ENCODE results near the gene HHIPL1.

Gene HHIPL1

DNA sequence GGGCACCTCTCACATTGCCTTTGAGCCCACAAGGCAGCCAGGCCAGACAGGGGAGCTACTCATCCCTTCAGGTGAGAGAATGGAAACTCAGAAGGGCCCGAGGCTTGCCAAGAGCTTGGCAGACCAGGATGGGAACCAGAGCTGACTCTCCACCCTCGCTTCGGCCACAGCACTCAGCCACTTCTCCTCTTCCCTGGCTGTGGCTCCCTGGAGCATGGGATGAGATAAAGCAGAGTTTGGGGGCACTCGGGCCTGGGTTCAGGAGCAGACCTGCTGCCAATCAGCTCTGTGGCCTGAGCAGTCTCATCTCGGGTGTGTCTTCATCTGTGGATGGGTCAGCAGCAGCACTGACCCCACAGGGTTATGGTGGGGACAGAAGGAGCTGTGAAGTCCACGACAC, 20.9 kb upstream of the HHIPL1 start:
- no peaks in the 10 kb centered on the region for H3K9me3 ChIP-seq (ENCODE audit: control insufficient read depth in 2 of 2, low read length in 2 of 2)
- no peak overlapping the region for H3K27ac ChIP-seq (ENCODE audit: low read depth in 2 of 2, low read length in 2 of 2)

DNA sequence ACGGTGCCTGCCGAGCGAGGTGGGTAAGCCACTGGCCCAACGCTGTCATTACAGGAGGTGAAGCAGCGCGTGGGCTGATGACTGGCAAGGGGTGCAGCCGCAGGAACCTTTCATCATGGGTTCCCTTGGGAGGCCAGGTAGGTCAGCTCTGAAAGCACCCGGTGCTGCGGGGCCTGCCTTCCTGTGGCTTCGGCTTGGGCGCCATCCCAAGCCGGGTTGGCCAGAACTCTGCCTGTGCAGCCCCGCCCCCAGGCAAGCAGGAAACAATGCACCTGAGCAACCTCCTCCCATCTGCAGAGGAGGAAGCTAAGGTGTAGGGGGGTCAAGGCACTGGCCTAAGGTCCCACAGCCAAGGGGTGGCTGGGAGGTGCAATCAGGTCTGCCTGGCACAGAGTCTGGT, 20.0 kb upstream of the HHIPL1 start:
- no peaks in the 10 kb centered on the region for H3K9me3 ChIP-seq (ENCODE audit: control insufficient read depth in 2 of 2, low read length in 2 of 2)
- no peak overlapping the region for H3K9ac ChIP-seq (ENCODE audit: low read depth in 1 of 2, low read length in 2 of 2)
- H3K27ac ChIP-seq (ENCODE audit: low read depth in 2 of 2, low read length in 2 of 2) = no peak overlapping the region
- H3K4me1 ChIP-seq (ENCODE audit: control insufficient read depth in 2 of 2, insufficient read depth in 2 of 2, low read length in 2 of 2) = no peaks in the 10 kb centered on the region
- H3K36me3 ChIP-seq (ENCODE audit: control insufficient read depth in 2 of 2, insufficient read depth in 2 of 2, low read length in 2 of 2) = no peaks in the 10 kb centered on the region
- no peaks in the 10 kb centered on the region for H3K27me3 ChIP-seq (ENCODE audit: control insufficient read depth in 2 of 2, insufficient read depth in 2 of 2, low read length in 2 of 2)
- H3K4me3 ChIP-seq (ENCODE audit: low read length in 2 of 2) = no peak overlapping the region

More for the DNA sequence above, 20.9 kb upstream of the HHIPL1 start:
- H3K9ac ChIP-seq (ENCODE audit: low read depth in 1 of 2, low read length in 2 of 2) = no peak overlapping the region
- H3K4me3 ChIP-seq (ENCODE audit: low read length in 2 of 2) = no peak overlapping the region
- H3K27me3 ChIP-seq (ENCODE audit: control insufficient read depth in 2 of 2, insufficient read depth in 2 of 2, low read length in 2 of 2) = peaks cover 0 to 4% of the 10 kb centered on the region in 2 donors
- H3K4me1 ChIP-seq (ENCODE audit: control insufficient read depth in 2 of 2, insufficient read depth in 2 of 2, low read length in 2 of 2) = no peaks in the 10 kb centered on the region
- H3K36me3 ChIP-seq (ENCODE audit: control insufficient read depth in 2 of 2, insufficient read depth in 2 of 2, low read length in 2 of 2) = no peaks in the 10 kb centered on the region

DNA sequence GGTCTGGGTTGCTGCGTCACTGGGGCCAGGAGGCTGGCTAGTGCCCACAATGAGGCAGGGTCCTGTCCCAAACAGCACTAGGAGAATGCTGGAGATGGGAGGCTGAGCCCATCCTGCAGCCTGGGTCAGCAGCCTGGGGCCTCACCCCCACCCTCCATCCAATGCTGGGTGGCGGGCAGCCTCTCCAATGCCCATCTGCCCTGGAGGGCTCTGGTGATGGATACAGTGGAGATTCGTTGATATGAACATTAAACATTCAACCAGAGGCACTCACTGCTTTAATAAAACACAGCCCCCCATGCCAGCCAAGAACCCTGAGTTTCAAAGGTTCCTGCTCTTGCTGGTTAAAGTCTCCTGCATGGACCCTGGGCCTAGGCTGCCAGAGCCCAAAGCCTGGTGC, 19.5 kb upstream of the HHIPL1 start:
- no peaks in the 10 kb centered on the region for H3K36me3 ChIP-seq (ENCODE audit: control insufficient read depth in 2 of 2, insufficient read depth in 2 of 2, low read length in 2 of 2)
- H3K4me1 ChIP-seq (ENCODE audit: control insufficient read depth in 2 of 2, insufficient read depth in 2 of 2, low read length in 2 of 2) = no peaks in the 10 kb centered on the region
- H3K9ac ChIP-seq (ENCODE audit: low read depth in 1 of 2, low read length in 2 of 2) = no peak overlapping the region
- no peak overlapping the region for H3K4me3 ChIP-seq (ENCODE audit: low read length in 2 of 2)
- H3K27me3 ChIP-seq (ENCODE audit: control insufficient read depth in 2 of 2, insufficient read depth in 2 of 2, low read length in 2 of 2) = no peaks in the 10 kb centered on the region
- no peak overlapping the region for H3K27ac ChIP-seq (ENCODE audit: low read depth in 2 of 2, low read length in 2 of 2)
- H3K9me3 ChIP-seq (ENCODE audit: control insufficient read depth in 2 of 2, low read length in 2 of 2) = no peaks in the 10 kb centered on the region

DNA sequence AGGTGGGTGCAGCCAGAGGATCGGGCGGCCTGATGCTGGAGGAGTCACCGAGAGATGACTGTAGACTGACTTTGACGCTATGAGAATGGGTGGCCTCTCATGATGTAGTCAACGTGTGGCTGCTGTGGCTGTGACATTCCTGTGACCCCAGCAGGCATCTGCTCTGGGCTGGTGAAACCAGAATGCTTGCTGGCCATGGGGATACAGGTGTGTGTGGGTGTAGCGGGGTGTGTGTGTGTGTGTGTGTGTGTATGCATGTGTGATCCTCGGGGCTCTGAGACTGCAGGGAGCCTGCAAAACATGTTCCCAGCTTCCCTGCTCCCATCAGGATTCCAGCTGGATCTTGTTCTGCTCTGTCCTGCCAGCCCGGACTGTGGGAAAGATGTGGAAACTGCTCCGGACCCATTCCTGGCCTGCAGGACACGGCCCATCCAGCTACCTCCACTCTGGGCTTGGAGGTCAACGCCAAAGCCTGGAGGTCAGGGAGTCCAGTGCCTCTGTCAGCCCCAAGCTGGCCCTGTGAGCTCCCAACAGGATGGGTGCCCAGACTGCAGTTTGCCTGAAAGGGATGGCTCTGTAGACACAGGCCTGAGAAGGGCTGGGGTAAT, 18.8 kb upstream of the HHIPL1 start:
- H3K4me1 ChIP-seq (ENCODE audit: control insufficient read depth in 2 of 2, insufficient read depth in 2 of 2, low read length in 2 of 2) = no peaks in the 10 kb centered on the region

GRCh38 chr14:99627100-99627499, 17.8 kb upstream of the HHIPL1 start:
- H3K9ac ChIP-seq (ENCODE audit: low read depth in 1 of 2, low read length in 2 of 2) = no peak overlapping the region
- H3K9me3 ChIP-seq (ENCODE audit: control insufficient read depth in 2 of 2, low read length in 2 of 2) = no peaks in the 10 kb centered on the region
- H3K27ac ChIP-seq (ENCODE audit: low read depth in 2 of 2, low read length in 2 of 2) = no peak overlapping the region
- no peak overlapping the region for H3K4me3 ChIP-seq (ENCODE audit: low read length in 2 of 2)
- no peaks in the 10 kb centered on the region for H3K36me3 ChIP-seq (ENCODE audit: control insufficient read depth in 2 of 2, insufficient read depth in 2 of 2, low read length in 2 of 2)
- H3K4me1 ChIP-seq (ENCODE audit: control insufficient read depth in 2 of 2, insufficient read depth in 2 of 2, low read length in 2 of 2) = no peaks in the 10 kb centered on the region
- no peaks in the 10 kb centered on the region for H3K27me3 ChIP-seq (ENCODE audit: control insufficient read depth in 2 of 2, insufficient read depth in 2 of 2, low read length in 2 of 2)

More for the DNA sequence above, 18.8 kb upstream of the HHIPL1 start:
- Histone ChIP-seq H3K27ac (ENCODE audit: low read depth in 2 of 2, low read length in 2 of 2) (no peak overlapping the region), H3K9ac (ENCODE audit: low read depth in 1 of 2, low read length in 2 of 2) (no peak overlapping the region), H3K9me3 (ENCODE audit: control insufficient read depth in 2 of 2, low read length in 2 of 2) (no peaks in the 10 kb centered on the region), H3K36me3 (ENCODE audit: control insufficient read depth in 2 of 2, insufficient read depth in 2 of 2, low read length in 2 of 2) (no peaks in the 10 kb centered on the region), H3K27me3 (ENCODE audit: control insufficient read depth in 2 of 2, insufficient read depth in 2 of 2, low read length in 2 of 2) (no peaks in the 10 kb centered on the region), H3K4me3 (ENCODE audit: low read length in 2 of 2) (no peak overlapping the region)

- Histone ChIP-seq H3K4me1 (ENCODE audit: control insufficient read depth in 2 of 2, insufficient read depth in 2 of 2, low read length in 2 of 2) (no peaks in the 10 kb centered on the region), H3K36me3 (ENCODE audit: control insufficient read depth in 2 of 2, insufficient read depth in 2 of 2, low read length in 2 of 2) (no peaks in the 10 kb centered on the region), H3K9me3 (ENCODE audit: control insufficient read depth in 2 of 2, low read length in 2 of 2) (no peaks in the 10 kb centered on the region), H3K9ac (ENCODE audit: low read depth in 1 of 2, low read length in 2 of 2) (no peak overlapping the region), H3K27me3 (ENCODE audit: control insufficient read depth in 2 of 2, insufficient read depth in 2 of 2, low read length in 2 of 2) (no peaks in the 10 kb centered on the region), H3K4me3 (ENCODE audit: low read length in 2 of 2) (no peak overlapping the region), H3K27ac (ENCODE audit: low read depth in 2 of 2, low read length in 2 of 2) (no peak overlapping the region)
Measured at GRCh38 chr14:99627510-99628381, 17.2 kb upstream of the HHIPL1 start.

GRCh38 chr14:99628887-99629618, 15.9 kb upstream of the HHIPL1 start:
- no peaks in the 10 kb centered on the region for H3K27me3 ChIP-seq (ENCODE audit: control insufficient read depth in 2 of 2, insufficient read depth in 2 of 2, low read length in 2 of 2)
- H3K4me1 ChIP-seq (ENCODE audit: control insufficient read depth in 2 of 2, insufficient read depth in 2 of 2, low read length in 2 of 2) = no peaks in the 10 kb centered on the region
- no peaks in the 10 kb centered on the region for H3K36me3 ChIP-seq (ENCODE audit: control insufficient read depth in 2 of 2, insufficient read depth in 2 of 2, low read length in 2 of 2)
- H3K4me3 ChIP-seq (ENCODE audit: low read length in 2 of 2) = no peak overlapping the region
- no peak overlapping the region for H3K27ac ChIP-seq (ENCODE audit: low read depth in 2 of 2, low read length in 2 of 2)
- no peak overlapping the region for H3K9ac ChIP-seq (ENCODE audit: low read depth in 1 of 2, low read length in 2 of 2)
- H3K9me3 ChIP-seq (ENCODE audit: control insufficient read depth in 2 of 2, low read length in 2 of 2) = no peaks in the 10 kb centered on the region

DNA sequence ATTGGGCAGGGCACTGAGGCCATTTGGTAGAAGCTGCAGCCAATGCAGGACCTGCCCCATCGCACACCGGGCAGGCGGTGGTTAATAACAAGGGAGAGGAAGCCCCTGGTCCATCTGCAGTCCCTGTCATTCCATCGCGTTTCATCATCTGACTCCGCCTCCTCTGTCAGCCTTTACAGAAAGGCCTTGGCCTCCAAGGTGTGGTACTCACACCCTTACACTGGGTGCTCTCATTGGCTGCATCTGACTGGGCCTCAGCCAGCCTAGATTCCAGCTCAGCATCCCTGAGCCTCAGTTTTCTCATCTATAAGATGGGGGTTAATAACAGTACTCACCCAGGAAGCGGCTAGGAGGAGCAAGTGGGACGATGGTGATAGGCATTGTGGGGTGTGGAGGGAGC, 14.7 kb upstream of the HHIPL1 start:
- no peaks in the 10 kb centered on the region for H3K9me3 ChIP-seq (ENCODE audit: control insufficient read depth in 2 of 2, low read length in 2 of 2)
- no peaks in the 10 kb centered on the region for H3K4me1 ChIP-seq (ENCODE audit: control insufficient read depth in 2 of 2, insufficient read depth in 2 of 2, low read length in 2 of 2)
- no peaks in the 10 kb centered on the region for H3K27me3 ChIP-seq (ENCODE audit: control insufficient read depth in 2 of 2, insufficient read depth in 2 of 2, low read length in 2 of 2)
- no peak overlapping the region for H3K9ac ChIP-seq (ENCODE audit: low read depth in 1 of 2, low read length in 2 of 2)
- H3K36me3 ChIP-seq (ENCODE audit: control insufficient read depth in 2 of 2, insufficient read depth in 2 of 2, low read length in 2 of 2) = no peaks in the 10 kb centered on the region
- no peak overlapping the region for H3K27ac ChIP-seq (ENCODE audit: low read depth in 2 of 2, low read length in 2 of 2)
- no peak overlapping the region for H3K4me3 ChIP-seq (ENCODE audit: low read length in 2 of 2)

GRCh38 chr14:99632410-99633035, 12.4 kb upstream of the HHIPL1 start:
- Histone ChIP-seq H3K36me3 (ENCODE audit: control insufficient read depth in 2 of 2, insufficient read depth in 2 of 2, low read length in 2 of 2) (no peaks in the 10 kb centered on the region), H3K27ac (ENCODE audit: low read depth in 2 of 2, low read length in 2 of 2) (no peak overlapping the region), H3K4me1 (ENCODE audit: control insufficient read depth in 2 of 2, insufficient read depth in 2 of 2, low read length in 2 of 2) (no peaks in the 10 kb centered on the region), H3K4me3 (ENCODE audit: low read length in 2 of 2) (no peak overlapping the region), H3K9ac (ENCODE audit: low read depth in 1 of 2, low read length in 2 of 2) (no peak overlapping the region), H3K27me3 (ENCODE audit: control insufficient read depth in 2 of 2, insufficient read depth in 2 of 2, low read length in 2 of 2) (no peaks in the 10 kb centered on the region), H3K9me3 (ENCODE audit: control insufficient read depth in 2 of 2, low read length in 2 of 2) (no peaks in the 10 kb centered on the region)

DNA sequence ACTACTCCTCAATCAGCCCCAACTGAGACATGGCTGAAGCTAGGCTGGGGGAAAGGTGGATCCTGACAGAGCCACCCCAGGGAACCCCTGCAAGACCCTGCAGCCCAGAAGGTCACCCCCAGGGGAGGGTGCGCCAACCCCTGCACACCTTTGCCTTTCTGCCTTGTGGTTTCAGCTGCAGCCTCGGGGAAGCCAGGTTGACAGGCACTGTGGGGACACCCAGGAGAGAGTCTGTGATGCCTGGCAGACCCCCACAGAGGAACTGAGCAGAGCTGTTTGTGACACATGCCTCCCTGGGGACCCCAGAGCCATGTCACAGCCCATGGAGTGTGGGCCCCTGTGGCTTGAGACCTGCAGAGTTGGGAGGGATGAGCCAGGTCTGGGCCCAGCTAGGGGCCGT, 11.8 kb upstream of the HHIPL1 start:
- no peaks in the 10 kb centered on the region for H3K4me1 ChIP-seq (ENCODE audit: control insufficient read depth in 2 of 2, insufficient read depth in 2 of 2, low read length in 2 of 2)
- H3K36me3 ChIP-seq (ENCODE audit: control insufficient read depth in 2 of 2, insufficient read depth in 2 of 2, low read length in 2 of 2) = no peaks in the 10 kb centered on the region
- H3K27ac ChIP-seq (ENCODE audit: low read depth in 2 of 2, low read length in 2 of 2) = no peak overlapping the region
- H3K9me3 ChIP-seq (ENCODE audit: control insufficient read depth in 2 of 2, low read length in 2 of 2) = no peaks in the 10 kb centered on the region
- H3K9ac ChIP-seq (ENCODE audit: low read depth in 1 of 2, low read length in 2 of 2) = no peak overlapping the region
- no peaks in the 10 kb centered on the region for H3K27me3 ChIP-seq (ENCODE audit: control insufficient read depth in 2 of 2, insufficient read depth in 2 of 2, low read length in 2 of 2)
- no peak overlapping the region for H3K4me3 ChIP-seq (ENCODE audit: low read length in 2 of 2)
